Activated CD4-positive, alpha-beta T cell treated with anti-CD3 and anti-CD28 coated beads, Interleukin-10, Interleukin-2, amounts not matched to agents 100 ng/mL and 50 ng/mL, durations not matched to agents 16 hours and 8 hours (primary cell): Measurements from ENCODE around the gene AKT1S1.
A peak's percentile ranks its signal among the peaks of the same experiment; 100 is the strongest.

Experiments used
- DNase-seq: peaks from one replicate; pipeline ENCODE4 v3.0.0-alpha.2; 2020

The AKT1S1 gene

GRCh38 chr19:49882643-49883042 is 5.5 kb upstream of the AKT1S1 start:
- DNase-seq: no peak

- no peak for DNase-seq
These were observed 4.7 kb upstream of the AKT1S1 start for GRCh38 chr19:49881672-49882394.

- DNase-seq: no peak
These were observed 4.0 kb upstream of the AKT1S1 start for GRCh38 chr19:49881186-49881585.

- DNase-seq: no peak
These were observed 3.2 kb upstream of the AKT1S1 start for GRCh38 chr19:49880162-49880869.

GRCh38 chr19:49879243-49879963 is 2.2 kb upstream of the AKT1S1 start:
- peak; percentile 56 for DNase-seq

- DNase-seq: no peak
These were observed 1.6 kb upstream of the AKT1S1 start for GRCh38 chr19:49878744-49879070.

- peak; percentile 99 for DNase-seq
These were observed 956 bp upstream of the AKT1S1 start for GRCh38 chr19:49877879-49878743.

GRCh38 chr19:49876422-49877019 is 634 bp downstream of the AKT1S1 start:
- DNase-seq: peak; percentile 99

- DNase-seq: peak; percentile 72
These were observed 1.2 kb downstream of the AKT1S1 start for GRCh38 chr19:49875857-49876421.

- DNase-seq: no peak
These were observed 2.0 kb downstream of the AKT1S1 start for GRCh38 chr19:49875177-49875576.

- DNase-seq: no peak
These were observed 2.5 kb downstream of the AKT1S1 start for GRCh38 chr19:49874503-49875157.

GRCh38 chr19:49873834-49874233 is 3.3 kb downstream of the AKT1S1 start:
- DNase-seq: no peak

GRCh38 chr19:49873129-49873521 is 4.0 kb downstream of the AKT1S1 start:
- no peak for DNase-seq

GRCh38 chr19:49872245-49873128 is 4.7 kb downstream of the AKT1S1 start:
- no peak for DNase-seq

- DNase-seq: no peak
These were observed 5.7 kb downstream of the AKT1S1 start for GRCh38 chr19:49871349-49871985.

GRCh38 chr19:49870309-49870901 is 6.8 kb downstream of the AKT1S1 start:
- no peak for DNase-seq

- peak; percentile 99 for DNase-seq
These were observed 7.5 kb downstream of the AKT1S1 start for GRCh38 chr19:49869484-49870308.

- DNase-seq: no peak
These were observed 8.1 kb downstream of the AKT1S1 start for GRCh38 chr19:49869009-49869483.
